K562 (cell line): ENCODE measurements around the gene RNF213. TPM values are rescaled to one million over a fixed set of nuclear protein-coding genes. Genes with fewer than 3 reads are reported as not detected.

Experiments
- ATAC-seq: fragments of 200-7000 bp; cut with Tn5 transposase; 3 replicates; pipeline ENCODE4 v1.9.1; 2020; ENCODE audit warnings: moderate library complexity
- BruUV-seq: library from RNA; stranded (reverse); fragments of 400-500 nt; replicated peaks from 2 replicates; lab custom pipeline; 2021; lab: Mats Ljungman, UMichigan
- CTCF ChIA-PET: fragments of 300-600 bp; formaldehyde crosslinking; extraction: SDS; loops from one replicate; lab custom pipeline; 2021; ENCODE audit warnings: low intra/inter-chr PET ratio; lab: Yijun Ruan, JAX
- POLR2A ChIA-PET: fragments of 300-600, 350-650 bp; sonication (Branson Sonifier 250); formaldehyde crosslinking; extraction: SDS; loops from one replicate; lab custom pipeline; 2021; ENCODE audit warnings: antibody characterized with exemption, inconsistent platforms; lab: Yijun Ruan, JAX
- DNase-seq, 4 experiments: peaks; one replicate each; pipeline versions ENCODE4 v3.0.0 to v3.0.0-alpha.2; 2011 to 2018; ENCODE audit warnings: low spot score in 3 of 4, mixed read lengths in 3 of 4; ENCODE audit errors: extremely low read depth in 1 of 4
- FAIRE-seq: peaks from 2 replicates; lab custom pipeline; 2011; peaks lifted over from hg19 to GRCh38; lab: Jason Lieb, UNC
- H2AFZ ChIP-seq: 2 replicates; pipeline ENCODE4 v1.6.0; 2011; ENCODE audit warnings: low read depth, low read length, control low read depth, inconsistent platforms
- H3K27ac ChIP-seq: fragments of 200-600 bp; 3 replicates; pipeline ENCODE4 v1.8.0; 2011; ENCODE audit warnings: low read depth, mild to moderate bottlenecking, control low read depth, inconsistent platforms, low read length, moderate library complexity, mixed read lengths; ENCODE audit errors: extremely low read depth
- H3K27me3 ChIP-seq, 2 experiments: fragments of 300-600 bp in 1 of 2; 2 replicates in 1 of 2; 3 replicates in 1 of 2; pipeline versions ENCODE4 v1.6.0 to v1.8.0; 2011; ENCODE audit warnings: inconsistent platforms in 2 of 2, low read length in 2 of 2, mild to moderate bottlenecking in 1 of 2, mixed read lengths in 1 of 2, moderate library complexity in 1 of 2; ENCODE audit not compliant: control insufficient read depth in 2 of 2, insufficient read depth in 2 of 2
- H3K36me3 ChIP-seq: fragments of 300-600 bp; 3 replicates; pipeline ENCODE4 v1.8.0; 2011; ENCODE audit warnings: mild to moderate bottlenecking, low read length, inconsistent platforms; ENCODE audit not compliant: control insufficient read depth, insufficient read depth
- H3K4me1 ChIP-seq, 2 experiments: fragments of 200-600 bp in 1 of 2; replicated peaks in 1 of 2; 2 replicates in 1 of 2; 3 replicates in 1 of 2; pipeline versions ENCODE4 v1.5.1 to v1.8.0; 2011; ENCODE audit warnings: inconsistent platforms in 2 of 2, low read length in 2 of 2, mild to moderate bottlenecking in 1 of 2, mixed read lengths in 1 of 2, moderate library complexity in 1 of 2; ENCODE audit not compliant: control insufficient read depth in 2 of 2, insufficient read depth in 2 of 2
- H3K4me2 ChIP-seq: 2 replicates; pipeline ENCODE4 v1.6.1; 2011; ENCODE audit warnings: low read length, control low read depth, inconsistent platforms, mixed read lengths; ENCODE audit not compliant: insufficient read depth
- H3K4me3 ChIP-seq: fragments of 200-600 bp; sonication (generic), shearing (Covaris generic); 2 replicates; pipeline ENCODE4 v1.5.1; 2016; ENCODE audit warnings: control low read depth, inconsistent platforms
- H3K79me2 ChIP-seq: fragments of 200-600 bp; 3 replicates; pipeline ENCODE4 v1.8.0; 2011; ENCODE audit warnings: low read length, inconsistent platforms; ENCODE audit not compliant: control insufficient read depth, insufficient read depth
- H3K9ac ChIP-seq, 2 experiments: 2 replicates each; pipeline versions ENCODE4 v1.6.0 to v1.6.1; 2011; ENCODE audit warnings: low read depth in 2 of 2, low read length in 2 of 2, control low read depth in 1 of 2, inconsistent platforms in 1 of 2, mild to moderate bottlenecking in 1 of 2, mixed read lengths in 1 of 2; ENCODE audit not compliant: insufficient read depth in 1 of 2
- H3K9me1 ChIP-seq: one replicate; pipeline ENCODE4 v1.6.0; 2011; ENCODE audit warnings: inconsistent platforms, mild to moderate bottlenecking, low read length, moderate library complexity; ENCODE audit not compliant: control insufficient read depth, insufficient read depth
- H3K9me3 ChIP-seq: replicated peaks from 2 replicates; pipeline ENCODE4 v1.5.1; 2011; ENCODE audit warnings: low read depth, low read length, inconsistent platforms; ENCODE audit not compliant: control insufficient read depth, insufficient read depth
- H4K20me1 ChIP-seq: replicated peaks from 2 replicates; pipeline ENCODE4 v1.6.1; 2011; ENCODE audit warnings: low read length, inconsistent platforms, mixed read lengths; ENCODE audit not compliant: control insufficient read depth, insufficient read depth
- CHCHD3 ChIP-seq: fragments of 250-450 bp; sonication (Bioruptor Pico); IDR thresholded peaks from 2 replicates; pipeline ENCODE4 v2.1.2; 2022; ENCODE audit warnings: mild to moderate bottlenecking
- IFI16 ChIP-seq: fragments of 250-450 bp; sonication (Bioruptor Pico); IDR thresholded peaks from 2 replicates; pipeline ENCODE4 v2.1.2; 2022; ENCODE audit warnings: mild to moderate bottlenecking, inconsistent platforms
- IRF1 ChIP-seq: sonication (generic); formaldehyde crosslinking; IDR thresholded peaks from 2 replicates; pipeline ENCODE4 v1.8.0; 2022; ENCODE audit warnings: missing genetic modification reagents, mild to moderate bottlenecking, borderline replicate concordance
- NFXL1 ChIP-seq: fragments of 450-650 bp; formaldehyde crosslinking; IDR thresholded peaks from 2 replicates; pipeline ENCODE4 v1.4.0; 2021; ENCODE audit warnings: mild to moderate bottlenecking
- NR0B1 ChIP-seq: fragments of 450-650 bp; IDR thresholded peaks from one replicate; pipeline ENCODE4 v1.6.1; 2018; ENCODE audit warnings: mild to moderate bottlenecking, moderate library complexity; ENCODE audit not compliant: partially characterized antibody
- PPARD ChIP-seq: fragments of 250-450 bp; sonication (Bioruptor Pico); IDR thresholded peaks from 2 replicates; pipeline ENCODE4 v1.8.0; 2022; ENCODE audit warnings: inconsistent platforms, mild to moderate bottlenecking, moderate library complexity
- SRF ChIP-seq, 2 experiments: fragments of 250-450, 450-650 bp in 1 of 2; sonication (Bioruptor Pico) in 1 of 2; sonication (generic) in 1 of 2; formaldehyde crosslinking; IDR thresholded peaks; 2 replicates each; pipeline versions ENCODE4 v1.5.0 to v1.5.1; 2020 to 2022; ENCODE audit warnings: mild to moderate bottlenecking in 1 of 2, missing genetic modification reagents in 1 of 2
- ZNF140 ChIP-seq: fragments of 250-450 bp; sonication (Bioruptor Pico); IDR thresholded peaks from 2 replicates; pipeline ENCODE4 v1.8.0; 2021; ENCODE audit warnings: moderate library complexity, mild to moderate bottlenecking, inconsistent platforms
- ZNF395 ChIP-seq: fragments of 200-800 bp; sonication (Bioruptor generic); IDR thresholded peaks from 2 replicates; pipeline ENCODE4 v1.6.1; 2017; ENCODE audit warnings: missing genetic modification characterization, missing compliant biosample characterization
- ZNF695 ChIP-seq: fragments of 450-650 bp; formaldehyde crosslinking; IDR thresholded peaks from 2 replicates; pipeline ENCODE4 v1.4.0; 2020; ENCODE audit warnings: mild to moderate bottlenecking, moderate library complexity
- WGBS: fragments of 100-300 bp; shearing (Covaris generic); methylation state at CpG from one replicate; pipeline ENCODE4 v1.1.6; 2016; ENCODE audit warnings: low coverage, mixed read lengths; ENCODE audit not compliant: insufficient coverage; ENCODE audit errors: missing lambda C conversion rate; 5-methylcytosine and 5-hydroxymethylcytosine counted together
- in situ Hi-C: fragments of 300-500 bp; cut with MboI; formaldehyde crosslinking; loops from 4 replicates; pipeline ENCODE4 v1.15.0; 2018; ENCODE audit warnings: inconsistent platforms, mixed read lengths
- intact Hi-C: fragments of 100-400 bp; cut with micrococcal nuclease; formaldehyde crosslinking; loops from 2 replicates; pipeline ENCODE4 v1.14.2; 2022
- polyA plus RNA-seq, 8 experiments: library from polyadenylated mRNA; depleted of rRNA in 4 of 8; stranded (reverse) in 5 of 8; unstranded in 3 of 8; fragments of >200 nt; fragmentation: Nextera tagmentation in 2 of 8; fragmentation: Illumina TruSeq in 1 of 8; extraction: Ambion mirVana in 2 of 8; extraction: Trizol in 1 of 8; gene quantifications; 2 replicates each; pipeline versions ENCODE4 v1.2.1 to v1.2.3, GENCODE V29; 2011 to 2014; ENCODE audit warnings: inconsistent platforms in 1 of 8, missing spikeins in 1 of 8
- total RNA-seq, 7 experiments: library from RNA; depleted of rRNA in 6 of 7; stranded (reverse); fragments of >200 nt in 6 of 7; fragmentation: Illumina TruSeq in 2 of 7; extraction: Trizol in 2 of 7; gene quantifications; 2 replicates each; pipeline versions ENCODE4 v1.2.1 to v1.2.3, GENCODE V29; 2011 to 2021; ENCODE audit warnings: low replicate concordance in 1 of 7

RNF213 gene
- total and polyA plus RNA-seq, 9 of the 15 experiments (the other 6 are each of a cell fraction or from before 2014, with no cell fraction given) = 5.3 to 33.6 (median 17.9) TPM

GRCh38 chr17:80247561-80247960 lies 13.1 kb upstream of the RNF213 start:
- ATAC-seq = no peak
- WGBS = 76% methylated on average over 17 of the region's 17 CpGs
- intact Hi-C loops = no loop called here
- Histone ChIP-seq H3K4me3 (no peak overlapping the region), H3K9me1 (no peaks in the 10 kb centered on the region), H3K27me3 (no peaks in the 10 kb centered on the region), H4K20me1 (no peaks in the 10 kb centered on the region), H3K9ac (peak overlapping the region in 1 of 2 experiments; percentile 35; a peak in 1 of 4 replicates), H3K36me3 (no peaks in the 10 kb centered on the region), H3K4me2 (no peak overlapping the region), H3K27ac (no peak overlapping the region), H3K9me3 (no peaks in the 10 kb centered on the region), H3K79me2 (no peaks in the 10 kb centered on the region), H2AFZ (no peak overlapping the region), H3K4me1 (peaks cover 0 to 51% of the 10 kb centered on the region in 2 experiments; a peak in 3 of 5 replicates)
- ChIA-PET CTCF (no interaction called here), POLR2A (interaction anchor here (0.6 kb wide), 1 partner anchor 642 kb away, joined by 3 read pairs; no protein-coding TSS in a partner anchor)
- no peak for TF ChIP-seq ZNF695 (CRISPR knock-in tag)
- no peak for TF ChIP-seq NR0B1
- no peak for TF ChIP-seq PPARD
- no peak for TF ChIP-seq CHCHD3 (CRISPR knock-in tag)
- TF ChIP-seq ZNF140 (CRISPR knock-in tag) = no peak
- no peak for TF ChIP-seq ZNF395 (CRISPR knock-in tag)
- no peak for TF ChIP-seq NFXL1 (CRISPR knock-in tag)
- no peak for TF ChIP-seq SRF (CRISPR knock-in tag; IDR thresholded peaks at IDR 0.05)
- TF ChIP-seq IRF1 = no peak
- no peak for TF ChIP-seq IFI16 (CRISPR knock-in tag)
- in situ Hi-C loops = no loop called here
- no peak for DNase-seq
- no peak for FAIRE-seq
- no TSS peak for BruUV-seq
